HG02610 (cell line): Measurements from ENCODE around the gene FMO5.
"Not testable (repeated sequence)": the region's sequence is repeated elsewhere in the genome, so short reads cannot be mapped to it uniquely, and the experiment has no call there.

Source experiments
- ATAC-seq: cut with Tn5 transposase; IDR thresholded peaks from one replicate; pipeline ENCODE4 v1.9.1; 2021; ENCODE audit warnings: mild to moderate bottlenecking, moderate library complexity; ENCODE audit not compliant: unreplicated experiment

FMO5 gene

DNA sequence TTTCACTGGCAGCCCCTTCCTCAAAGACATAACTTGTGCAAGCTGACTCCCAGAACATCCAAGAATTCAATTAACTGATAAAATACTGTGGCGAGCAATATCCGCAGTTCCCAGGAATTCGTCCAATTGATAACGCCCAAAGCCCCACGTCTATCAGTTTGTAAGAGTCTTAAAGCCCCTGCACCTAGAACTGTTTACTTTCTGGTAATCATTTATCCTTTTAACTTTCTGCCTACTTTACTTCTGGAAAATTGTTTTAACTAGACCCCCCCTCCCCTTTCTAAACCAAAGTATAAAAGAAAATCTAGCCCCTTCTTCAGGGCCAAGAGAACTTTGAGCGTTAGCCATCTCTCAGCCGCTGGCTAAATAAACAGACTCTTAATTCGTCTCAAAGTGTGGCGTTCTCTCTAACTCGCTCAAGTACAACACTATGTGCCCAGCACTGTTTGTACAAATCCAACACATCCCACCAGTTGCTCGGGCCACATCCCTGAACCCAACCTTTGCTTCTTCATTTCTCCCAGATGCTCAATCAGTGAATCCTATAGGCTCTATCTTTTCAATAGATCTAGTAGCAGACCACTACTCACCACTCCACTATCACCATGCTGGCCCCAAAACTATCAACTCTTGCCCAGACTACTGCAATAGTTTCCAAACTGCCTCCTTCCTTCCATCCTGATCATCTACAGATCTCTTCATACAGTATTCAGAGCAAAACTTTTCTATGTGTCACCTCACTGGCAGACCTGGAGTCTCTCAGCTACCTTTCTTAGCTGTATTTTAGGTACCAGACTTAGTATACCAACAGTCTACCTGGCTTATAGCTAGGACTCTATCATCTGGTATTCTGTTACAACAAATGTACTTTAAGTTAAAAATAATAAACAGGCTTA lies 14.0 kb upstream of the FMO5 start:
- ATAC-seq, result no peak

DNA sequence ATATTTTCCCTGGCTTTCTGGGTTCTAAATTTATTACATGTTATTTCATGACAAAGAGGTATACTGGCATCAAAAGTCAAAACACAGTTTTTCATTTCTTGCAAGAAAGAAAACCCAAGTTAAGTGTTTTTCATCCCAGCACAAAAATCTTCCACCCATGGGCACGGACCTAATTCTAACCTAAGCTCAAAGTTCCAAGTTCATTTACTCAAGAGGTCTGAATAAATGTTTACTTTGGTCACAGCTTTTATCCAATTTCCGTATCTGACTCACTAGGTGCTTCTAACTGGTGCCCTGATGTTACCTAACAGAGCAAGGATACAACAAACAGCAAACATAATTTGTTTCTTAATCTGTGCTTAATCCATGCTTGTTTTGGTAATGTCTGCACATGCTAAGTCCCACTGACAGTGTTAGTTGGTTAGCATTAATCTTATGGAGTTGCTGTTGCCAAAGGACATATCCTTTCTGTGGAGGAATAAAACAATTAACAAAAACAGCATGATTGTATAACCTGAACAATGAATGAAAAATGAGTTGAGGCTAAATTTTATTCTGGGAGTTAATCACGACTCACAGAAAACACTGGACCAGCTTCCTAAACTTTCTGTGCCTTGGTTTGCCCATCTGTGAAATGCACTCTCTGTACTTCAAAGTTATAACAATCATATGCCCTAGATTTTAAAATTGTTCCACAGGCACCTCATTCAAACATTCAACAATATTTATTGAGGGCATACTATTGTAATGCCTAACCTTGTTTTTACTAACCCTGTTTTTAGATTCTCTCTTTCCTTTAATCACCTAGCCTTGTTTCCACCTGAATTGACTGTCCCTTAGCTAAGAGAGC lies 13.1 kb upstream of the FMO5 start:
- ATAC-seq, result no peak

- ATAC-seq, result no peak
Observed at GRCh38 chr1:147236959-147237791, 12.0 kb upstream of the FMO5 start.

DNA sequence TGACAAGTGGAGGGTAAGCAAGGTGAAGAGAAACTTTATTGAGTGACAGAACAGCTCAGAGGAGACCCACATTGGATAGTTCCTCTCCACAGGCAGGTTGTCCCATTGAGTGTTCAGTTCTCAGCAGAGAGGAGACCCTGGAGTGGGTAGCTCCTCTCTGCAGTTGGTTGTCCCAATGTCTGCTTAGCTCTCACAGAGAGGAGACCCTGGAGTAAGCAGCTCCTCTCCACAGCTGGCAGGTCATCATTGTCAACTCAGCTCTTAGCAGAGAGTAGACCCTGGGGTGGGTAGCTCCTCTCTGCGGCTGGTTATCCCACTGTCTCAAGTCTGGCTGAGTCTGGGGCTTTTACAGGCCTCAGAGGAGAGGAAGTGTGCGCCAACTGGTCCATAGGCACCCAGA lies 11.3 kb upstream of the FMO5 start:
- no peak for ATAC-seq

- no peak for ATAC-seq
Observed at GRCh38 chr1:147235822-147236221, 10.7 kb upstream of the FMO5 start.

GRCh38 chr1:147233903-147234302 lies 8.8 kb upstream of the FMO5 start:
- not testable (repeated sequence) for ATAC-seq

DNA sequence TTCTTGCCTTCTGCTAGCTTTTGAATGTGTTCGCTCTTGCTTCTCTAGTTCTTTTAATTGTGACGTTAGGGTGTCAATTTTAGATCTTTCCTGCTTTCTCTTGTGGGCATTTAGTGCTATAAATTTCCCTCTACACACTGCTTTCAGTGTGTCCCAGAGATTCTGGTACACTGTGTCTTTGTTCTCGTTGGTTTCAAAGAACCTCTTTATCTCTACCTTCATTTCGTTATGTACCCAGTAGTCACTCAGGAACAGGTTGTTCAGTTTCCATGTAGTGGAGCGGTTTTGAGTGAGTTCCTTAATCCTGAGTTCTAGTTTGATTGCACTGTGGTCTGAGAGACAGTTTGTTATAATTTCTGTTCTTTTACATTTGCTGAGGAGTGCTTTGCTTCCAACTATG lies 5.9 kb upstream of the FMO5 start:
- not testable (repeated sequence) for ATAC-seq

- no peak for ATAC-seq
Observed at GRCh38 chr1:147223740-147224615, 1.2 kb downstream of the FMO5 start.

DNA sequence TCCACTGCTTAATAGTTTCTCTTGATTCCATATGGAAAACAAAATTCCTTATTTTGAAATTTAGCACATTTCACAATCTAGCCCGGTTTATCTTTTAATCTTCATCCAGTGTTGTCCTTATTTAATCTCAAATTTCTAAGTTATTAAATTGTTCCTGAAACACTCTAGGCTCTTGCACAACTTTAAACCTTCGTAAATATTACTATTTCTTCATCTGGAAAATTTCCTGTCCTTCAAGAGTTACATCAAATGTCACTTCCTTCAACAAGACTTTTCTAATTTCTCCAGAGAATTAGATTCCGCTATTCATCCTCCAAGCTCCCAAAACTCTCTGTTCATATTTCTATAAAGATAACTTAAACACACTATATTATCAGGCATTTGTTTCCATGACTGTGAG lies 6.5 kb downstream of the FMO5 start:
- no peak for ATAC-seq

DNA sequence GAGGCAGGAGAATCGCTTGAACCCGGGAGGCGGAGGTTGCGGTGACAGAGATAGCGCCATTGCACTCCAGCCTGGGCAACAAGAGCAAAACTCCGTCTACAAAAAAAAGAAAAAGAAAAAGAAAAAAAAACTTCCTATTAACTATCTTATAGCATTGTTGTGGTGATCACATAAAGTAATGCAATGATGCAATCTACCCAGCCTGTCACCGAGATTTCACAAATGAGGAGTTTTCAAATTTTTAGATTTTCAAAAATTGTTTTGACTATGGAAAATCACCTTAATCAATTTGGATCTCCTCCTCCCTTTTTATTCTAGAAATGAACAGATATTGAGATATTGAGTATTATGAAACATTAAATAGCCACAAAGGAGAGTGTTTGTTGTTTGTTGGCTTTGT lies 8.0 kb downstream of the FMO5 start:
- no peak for ATAC-seq

DNA sequence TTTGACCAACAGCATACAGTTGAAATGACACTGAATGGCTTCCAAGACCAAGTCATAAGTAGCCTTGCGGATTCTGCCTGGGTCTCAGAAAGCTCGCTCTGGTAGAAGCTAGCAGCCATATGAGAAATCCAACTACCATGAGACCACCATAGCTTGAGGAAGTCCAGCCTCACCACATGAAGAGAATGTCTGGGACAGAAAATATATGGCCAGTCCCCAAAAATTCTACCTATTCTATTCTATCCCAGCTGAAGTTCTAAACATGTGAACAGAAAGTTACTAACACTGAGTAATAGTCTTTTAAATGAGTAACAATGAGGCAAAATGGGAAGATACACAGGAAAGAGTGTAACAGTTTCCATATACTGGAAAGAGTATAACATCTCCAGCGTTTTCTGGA lies 9.0 kb downstream of the FMO5 start:
- ATAC-seq, result no peak

DNA sequence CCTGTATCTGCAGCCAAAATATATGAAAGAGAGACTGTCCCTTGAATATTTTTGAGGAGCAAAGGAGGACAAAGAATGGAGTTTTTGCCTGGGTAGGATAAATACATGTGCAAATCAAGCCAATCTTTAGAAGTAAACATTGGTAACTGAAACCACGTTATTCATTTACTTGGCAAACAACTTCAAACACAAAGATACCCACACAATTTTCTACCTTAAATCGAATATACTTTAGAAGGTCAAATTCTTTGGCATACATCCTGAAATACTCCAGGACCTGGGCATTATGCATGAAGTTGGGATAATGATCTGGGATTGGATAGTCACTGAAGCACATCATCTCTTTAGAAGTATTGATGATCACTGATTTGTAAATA lies 9.6 kb downstream of the FMO5 start:
- ATAC-seq, result no peak

- ATAC-seq, result no peak
Observed at GRCh38 chr1:147214842-147215539, 10.1 kb downstream of the FMO5 start.

DNA sequence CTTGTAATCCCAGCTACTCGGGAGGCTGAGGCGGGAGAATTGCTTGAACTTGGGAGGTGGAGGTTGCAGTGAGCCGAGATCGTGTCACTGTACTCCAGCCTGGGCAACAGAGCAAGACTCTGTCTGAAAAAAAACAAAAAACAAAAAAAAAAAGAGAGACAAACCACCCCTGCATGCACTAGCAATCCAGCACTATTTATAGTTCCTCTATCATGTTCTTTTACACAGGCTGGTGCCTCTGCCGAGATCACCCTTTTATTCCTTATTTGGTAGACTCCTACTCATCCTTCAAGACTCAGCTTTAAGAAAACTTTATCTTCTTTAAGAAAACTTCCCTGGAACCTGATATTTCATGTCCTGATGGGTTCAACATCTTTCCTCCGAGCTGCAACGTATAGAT lies 10.8 kb downstream of the FMO5 start:
- no peak for ATAC-seq

DNA sequence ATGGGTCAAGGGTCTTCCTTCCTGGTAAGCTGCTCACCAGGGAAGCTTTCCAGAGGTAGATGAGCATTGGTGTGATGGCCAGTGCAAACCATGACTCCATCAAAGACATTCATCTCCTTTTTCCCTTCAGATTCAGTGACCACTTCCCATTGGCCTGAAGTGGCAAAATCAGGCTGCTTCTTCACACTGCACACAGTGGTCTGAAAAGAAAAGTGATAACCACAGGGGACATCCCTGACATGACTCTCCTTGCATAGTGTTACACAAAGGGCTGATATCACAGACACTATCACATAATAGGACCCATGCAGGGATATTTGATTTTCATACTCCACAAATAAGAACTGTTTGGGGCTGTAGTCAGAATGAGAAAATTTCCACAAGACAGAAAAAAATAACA lies 11.9 kb downstream of the FMO5 start:
- no peak for ATAC-seq

GRCh38 chr1:147211577-147211976 lies 13.6 kb downstream of the FMO5 start:
- no peak for ATAC-seq

DNA sequence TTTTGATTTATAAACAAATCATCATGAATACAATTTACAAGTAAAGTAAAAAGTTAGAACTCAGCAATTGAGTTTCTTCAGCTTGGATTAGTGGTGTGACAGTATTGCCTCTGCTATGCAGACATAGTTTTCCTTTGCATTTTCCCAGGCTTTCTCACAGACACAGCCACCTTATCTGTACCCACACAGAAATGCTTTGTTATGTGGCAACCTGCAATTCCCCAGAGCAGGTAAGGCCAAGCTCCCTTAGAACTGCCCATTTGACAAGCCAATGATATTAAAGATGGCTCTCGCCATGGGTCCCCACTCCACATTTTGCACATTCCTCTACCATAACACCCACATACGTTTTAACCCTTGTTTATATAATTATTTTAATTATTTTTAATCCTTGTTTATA lies 14.2 kb downstream of the FMO5 start:
- ATAC-seq, result no peak

GRCh38 chr1:147209825-147210821 lies 15.0 kb downstream of the FMO5 start:
- ATAC-seq, result no peak
